Ramos (cell line): Measurements from ENCODE around the gene HECTD4.

Source experiments
- in situ Hi-C: fragments of 300-500 bp; cut with MboI; formaldehyde crosslinking; loops from one replicate; pipeline ENCODE4 v1.14.3; 2022; ENCODE audit warnings: low sequenced_read_pairs; ENCODE audit not compliant: unreplicated experiment

HECTD4 gene

DNA sequence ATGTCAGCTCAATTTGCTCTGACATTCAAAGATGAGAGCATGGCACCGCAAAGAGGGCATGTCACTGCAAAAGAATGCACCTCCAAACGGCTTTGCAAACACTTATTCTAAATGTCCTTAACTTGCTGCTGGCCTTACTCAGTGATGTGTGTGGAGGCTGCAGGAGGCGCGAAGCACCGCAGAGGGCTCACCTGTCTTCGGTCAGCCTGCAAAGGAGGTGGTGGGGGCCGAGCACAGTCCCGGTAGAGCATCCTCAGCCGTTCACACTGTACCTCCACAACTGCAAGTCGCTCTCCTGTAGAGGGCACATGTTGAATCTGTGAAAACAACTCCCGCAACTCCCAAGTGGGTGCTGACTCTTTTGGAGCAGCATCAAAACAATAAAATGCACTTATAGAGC is 163.0 kb downstream of the HECTD4 start:
- in situ Hi-C loops = no loop called here

DNA sequence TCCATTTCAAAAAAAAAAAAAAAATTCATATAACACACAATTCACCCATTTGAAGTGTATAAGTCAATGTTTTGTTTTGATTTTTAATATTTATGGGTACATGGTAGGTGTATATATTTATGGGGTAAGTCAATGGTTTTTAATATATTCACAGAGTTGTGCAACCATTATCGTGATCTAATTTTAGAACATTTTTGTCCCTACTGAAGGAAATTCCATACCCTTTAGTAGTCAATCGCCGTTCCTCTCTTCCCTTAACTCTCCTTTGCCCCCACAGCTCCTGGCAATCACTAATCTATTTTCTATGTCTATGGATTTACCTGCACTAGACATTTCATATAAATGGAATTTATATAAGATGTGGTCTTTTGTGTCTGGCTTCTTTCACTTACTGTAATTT is 164.1 kb downstream of the HECTD4 start:
- in situ Hi-C loops = no loop called here

DNA sequence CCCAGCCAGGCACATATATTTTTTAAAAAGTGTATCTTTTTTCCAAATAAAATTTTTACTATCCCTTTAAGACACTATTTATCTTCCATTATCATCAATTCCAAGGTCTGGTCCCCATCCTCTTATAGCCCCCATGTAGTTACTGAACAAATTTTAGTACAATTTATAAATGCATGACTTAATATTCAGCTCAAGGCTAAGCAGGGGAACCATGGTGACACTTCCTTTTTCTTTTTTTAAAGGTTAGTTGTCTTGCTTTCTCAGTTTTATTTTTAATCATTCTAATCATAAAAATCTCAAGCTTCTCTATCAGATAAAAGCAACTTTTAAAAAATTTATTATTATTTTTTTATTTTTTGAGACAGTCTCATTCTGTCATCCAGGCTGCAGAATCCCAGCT is 164.6 kb downstream of the HECTD4 start:
- in situ Hi-C loops = no loop called here

DNA sequence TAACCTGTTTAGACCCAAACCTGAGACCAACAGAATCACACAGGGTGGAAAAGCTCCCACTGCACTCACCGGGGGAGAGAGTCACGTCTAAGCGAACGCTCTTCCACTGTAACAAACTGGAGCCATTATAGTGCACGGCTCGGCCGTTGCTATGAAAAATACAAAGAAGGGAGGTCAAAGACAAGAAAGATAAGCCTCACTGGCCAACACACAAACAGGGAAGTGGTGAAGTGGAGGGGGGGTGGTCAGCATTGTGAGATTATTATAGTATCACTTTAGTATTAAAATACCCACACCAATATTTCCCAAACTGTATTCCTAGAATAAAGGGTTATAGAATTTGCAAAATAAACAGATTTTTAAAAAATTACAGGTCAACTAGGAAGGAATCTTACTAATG is 166.0 kb downstream of the HECTD4 start:
- in situ Hi-C loops = no loop called here

GRCh38 chr12:112214064-112214463 is 168.2 kb downstream of the HECTD4 start:
- in situ Hi-C loops = no loop called here

- in situ Hi-C loops = no loop called here
Observed at GRCh38 chr12:112208301-112208910, 173.8 kb downstream of the HECTD4 start.

- in situ Hi-C loops = no loop called here
Observed at GRCh38 chr12:112207397-112207924, 174.8 kb downstream of the HECTD4 start.

- in situ Hi-C loops = no loop called here
Observed at GRCh38 chr12:112206944-112207343, 175.3 kb downstream of the HECTD4 start.

GRCh38 chr12:112199136-112199535 is 183.1 kb downstream of the HECTD4 start:
- in situ Hi-C loops = loop anchor here (10.0 kb wide), 1 partner anchor 186 kb away; the partner anchor contains the start of gene HECTD4

- in situ Hi-C loops = loop anchor here (10.0 kb wide), 1 partner anchor 187 kb away; the partner anchor contains the start of gene HECTD4
Observed at GRCh38 chr12:112198120-112198733, 184.0 kb downstream of the HECTD4 start.

DNA sequence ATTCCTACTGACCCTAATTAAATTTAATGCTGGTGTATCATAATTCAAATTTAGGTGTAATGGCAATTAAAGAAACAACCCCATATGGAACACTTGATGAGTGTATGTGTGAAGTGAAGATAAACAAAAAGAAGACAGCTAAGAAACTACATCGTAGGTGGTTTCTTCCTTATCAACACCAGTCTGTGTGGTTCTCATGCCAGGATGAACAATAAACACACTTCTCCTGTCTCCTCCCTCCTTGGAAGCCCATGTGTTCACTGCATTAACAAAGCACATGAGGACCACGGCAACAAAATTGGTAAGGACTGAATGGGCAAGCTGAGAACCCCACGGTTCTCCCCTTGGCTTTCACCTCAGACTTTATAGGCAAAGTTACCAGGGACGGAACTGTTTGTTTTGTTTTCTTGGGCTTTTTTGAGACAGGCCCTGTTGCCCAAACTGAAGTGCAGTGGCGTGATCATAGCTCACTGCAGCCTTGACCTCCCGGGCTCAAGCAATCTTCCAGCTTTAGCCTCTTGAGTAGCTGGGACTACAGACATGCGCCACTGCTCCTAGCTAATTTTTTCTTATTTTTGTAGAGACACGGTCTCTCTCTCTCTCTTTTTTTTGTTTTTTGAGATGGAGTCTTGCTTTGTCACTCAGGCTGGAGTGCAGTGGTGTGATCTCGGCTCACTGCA is 185.9 kb downstream of the HECTD4 start:
- in situ Hi-C loops = loop anchor here (10.0 kb wide), 1 partner anchor 188 kb away; the partner anchor contains the start of gene HECTD4

GRCh38 chr12:112194601-112195247 is 187.5 kb downstream of the HECTD4 start:
- in situ Hi-C loops = loop anchor here (10.0 kb wide), 1 partner anchor 190 kb away; the partner anchor contains the start of gene HECTD4

DNA sequence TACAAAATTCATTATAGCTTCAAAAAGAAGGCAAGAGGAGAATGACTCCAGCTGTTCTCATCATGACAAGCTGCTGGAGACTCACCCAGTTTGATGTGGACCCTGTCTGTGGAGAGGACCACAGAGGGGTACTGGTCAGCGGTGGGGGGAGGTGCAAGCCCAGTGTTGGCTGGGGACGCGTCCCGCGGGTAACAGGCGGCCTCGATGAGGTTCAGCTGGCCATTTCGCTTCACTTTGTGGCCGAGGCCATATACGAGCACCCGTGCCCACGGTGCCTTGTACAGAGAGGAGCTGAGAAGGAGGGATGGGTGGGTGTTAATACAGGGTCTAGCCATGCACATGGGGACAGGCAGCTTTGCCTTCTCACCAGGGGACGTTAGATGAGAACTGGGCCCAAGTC is 189.8 kb downstream of the HECTD4 start:
- in situ Hi-C loops = loop anchor here (10.0 kb wide), 1 partner anchor 192 kb away; the partner anchor contains the start of gene HECTD4

DNA sequence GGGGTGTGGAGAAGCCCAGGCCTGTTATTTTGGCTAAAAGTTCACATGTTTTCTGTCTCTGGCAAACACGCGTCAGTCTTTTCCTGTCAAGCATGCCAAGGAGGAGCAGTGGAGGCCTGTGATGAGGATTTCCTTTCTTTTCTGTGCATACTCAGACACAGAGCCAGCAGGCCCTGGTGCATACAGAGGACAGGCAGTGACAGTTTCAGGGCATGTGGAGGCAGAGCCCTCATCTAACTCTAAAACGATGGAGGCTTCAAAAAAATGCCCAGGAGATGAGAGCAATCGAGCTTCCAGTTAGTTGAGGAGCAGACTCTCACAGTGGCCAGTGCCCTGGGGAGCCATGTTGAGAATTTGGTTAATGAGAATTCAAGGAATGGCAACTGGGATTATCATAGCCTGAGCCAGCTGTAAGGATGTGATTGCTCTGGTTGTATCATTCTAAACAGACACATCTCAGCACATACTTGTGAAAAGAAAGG is 190.3 kb downstream of the HECTD4 start:
- in situ Hi-C loops = loop anchor here (10.0 kb wide), 1 partner anchor 193 kb away; the partner anchor contains the start of gene HECTD4

DNA sequence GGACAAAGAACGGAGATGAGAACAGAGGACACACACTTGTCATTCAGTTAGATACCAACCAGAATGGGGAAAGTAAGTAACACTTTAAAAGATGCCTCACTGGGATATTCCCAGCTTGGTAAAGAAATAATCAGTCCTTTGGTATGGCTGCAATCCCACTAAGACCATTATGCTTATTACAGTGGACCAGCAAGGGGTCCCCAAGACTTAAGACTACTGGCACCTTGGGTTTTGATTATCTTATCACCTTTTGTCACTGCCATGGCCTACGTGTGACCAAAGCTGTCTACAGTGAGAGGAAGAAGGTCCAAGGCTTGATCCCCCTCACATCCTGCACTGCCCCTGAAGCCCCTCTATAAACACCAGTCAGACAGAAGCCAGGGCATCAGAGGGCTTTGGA is 191.0 kb downstream of the HECTD4 start:
- in situ Hi-C loops = loop anchor here (10.0 kb wide), 1 partner anchor 194 kb away; the partner anchor contains the start of gene HECTD4

- in situ Hi-C loops = loop anchor here (10.0 kb wide), 1 partner anchor 194 kb away; the partner anchor contains the start of gene HECTD4
Observed at GRCh38 chr12:112190231-112191025, 191.8 kb downstream of the HECTD4 start.

- in situ Hi-C loops = no loop called here
Observed at GRCh38 chr12:112188130-112188830, 194.0 kb downstream of the HECTD4 start.

- in situ Hi-C loops = no loop called here
Observed at GRCh38 chr12:112185093-112185923, 196.9 kb downstream of the HECTD4 start.
